Measurements from ENCODE around the gene FARS2.
"Not testable (repeated sequence)": the region's sequence is repeated elsewhere in the genome, so short reads cannot be mapped to it uniquely, and the experiment has no call there.

Gene FARS2

GRCh38 chr6:5676701-5677100 is 415.4 kb downstream of the FARS2 start:
- no peak for DNase-seq

- DNase-seq, result no peak
Measured at GRCh38 chr6:5677219-5678000, 416.1 kb downstream of the FARS2 start.

- DNase-seq, result no peak
Measured at GRCh38 chr6:5679270-5679669, 418.0 kb downstream of the FARS2 start.

GRCh38 chr6:5679691-5680090 is 418.4 kb downstream of the FARS2 start:
- DNase-seq, result no peak

GRCh38 chr6:5680095-5680494 is 418.8 kb downstream of the FARS2 start:
- DNase-seq, result no peak

GRCh38 chr6:5681480-5681879 is 420.2 kb downstream of the FARS2 start:
- DNase-seq, result no peak

GRCh38 chr6:5682530-5682929 is 421.2 kb downstream of the FARS2 start:
- DNase-seq, result no peak

GRCh38 chr6:5683747-5684146 is 422.4 kb downstream of the FARS2 start:
- DNase-seq, result not testable (repeated sequence)

- no peak for DNase-seq
Measured at GRCh38 chr6:5684320-5685053, 423.2 kb downstream of the FARS2 start.

- no peak for DNase-seq
Measured at GRCh38 chr6:5693225-5694145, 432.2 kb downstream of the FARS2 start.

GRCh38 chr6:5695260-5696245 is 434.2 kb downstream of the FARS2 start:
- no peak for DNase-seq

GRCh38 chr6:5697508-5697907 is 436.2 kb downstream of the FARS2 start:
- no peak for DNase-seq

- no peak for DNase-seq
Measured at GRCh38 chr6:5698318-5698717, 437.0 kb downstream of the FARS2 start.

- not testable (repeated sequence) for DNase-seq
Measured at GRCh38 chr6:5699064-5699463, 437.8 kb downstream of the FARS2 start.

GRCh38 chr6:5701174-5701573 is 439.9 kb downstream of the FARS2 start:
- no peak for DNase-seq

- no peak for DNase-seq
Measured at GRCh38 chr6:5704708-5705107, 443.4 kb downstream of the FARS2 start.

GRCh38 chr6:5705252-5705651 is 443.9 kb downstream of the FARS2 start:
- no peak for DNase-seq

GRCh38 chr6:5706124-5707033 is 445.1 kb downstream of the FARS2 start:
- no peak for DNase-seq

- DNase-seq, result no peak
Measured at GRCh38 chr6:5707281-5708045, 446.1 kb downstream of the FARS2 start.

- no peak for DNase-seq
Measured at GRCh38 chr6:5710516-5710915, 449.2 kb downstream of the FARS2 start.
